Measurements from ENCODE around the gene DUSP7.

DUSP7 gene

DNA sequence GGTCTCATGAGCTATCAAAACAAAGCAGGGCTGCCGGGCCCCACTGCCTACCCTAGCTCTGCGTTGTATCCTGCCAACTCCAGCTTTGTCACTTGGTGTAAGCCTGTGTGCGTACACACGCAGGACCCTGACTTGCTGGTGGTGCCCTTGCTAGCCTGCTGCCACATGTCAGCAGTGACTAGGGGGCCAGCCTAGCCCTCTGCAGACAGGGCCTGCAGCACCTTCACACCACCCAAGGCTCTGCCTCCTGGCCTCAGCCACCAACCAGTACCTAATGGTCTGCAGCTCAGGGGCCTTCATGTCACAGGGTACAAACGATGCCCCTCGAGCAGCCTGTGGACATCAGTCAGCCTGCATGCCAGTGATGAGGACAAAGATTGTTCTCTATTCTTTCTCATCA, 30.1 kb upstream of the DUSP7 start:
- no peak for DNase-seq (ENCODE audit: low read depth)

DNA sequence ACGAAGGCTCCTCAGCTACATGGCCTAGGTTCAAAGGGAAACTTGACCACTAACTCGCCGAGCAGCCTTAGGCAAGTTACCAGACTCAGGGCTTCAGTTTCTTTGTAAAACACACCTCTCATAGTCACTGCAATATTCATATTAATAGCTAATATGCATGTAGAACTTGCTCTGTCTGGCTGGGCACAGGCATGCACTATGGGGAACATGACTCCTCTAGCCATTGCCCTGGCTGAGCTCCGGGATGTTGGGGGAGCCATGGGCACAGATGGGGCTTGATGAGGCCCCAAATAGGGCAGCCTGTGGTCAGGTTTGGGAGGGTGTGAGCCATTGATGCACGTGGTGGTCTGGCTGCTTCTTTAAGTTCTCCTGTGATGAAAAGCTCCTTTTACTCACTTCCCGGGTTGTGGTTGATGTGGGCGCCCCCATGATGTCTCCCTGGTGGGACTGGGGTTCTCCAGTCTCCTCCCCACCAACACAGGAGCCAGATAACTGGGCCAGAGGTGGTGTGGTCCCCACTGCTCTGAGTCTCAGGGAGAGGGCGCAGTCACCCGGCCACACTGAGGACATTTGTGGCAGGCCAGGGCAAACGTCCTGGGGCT, 29.4 kb upstream of the DUSP7 start:
- no peak for DNase-seq (ENCODE audit: low read depth)

- no peak for DNase-seq (ENCODE audit: low read depth)
These were observed 28.7 kb upstream of the DUSP7 start for GRCh38 chr3:52084954-52085680.

- DNase-seq (ENCODE audit: low read depth) = no peak
These were observed 28.0 kb upstream of the DUSP7 start for GRCh38 chr3:52084216-52084945.

GRCh38 chr3:52083556-52084087, 27.3 kb upstream of the DUSP7 start:
- DNase-seq (ENCODE audit: low read depth) = no peak

DNA sequence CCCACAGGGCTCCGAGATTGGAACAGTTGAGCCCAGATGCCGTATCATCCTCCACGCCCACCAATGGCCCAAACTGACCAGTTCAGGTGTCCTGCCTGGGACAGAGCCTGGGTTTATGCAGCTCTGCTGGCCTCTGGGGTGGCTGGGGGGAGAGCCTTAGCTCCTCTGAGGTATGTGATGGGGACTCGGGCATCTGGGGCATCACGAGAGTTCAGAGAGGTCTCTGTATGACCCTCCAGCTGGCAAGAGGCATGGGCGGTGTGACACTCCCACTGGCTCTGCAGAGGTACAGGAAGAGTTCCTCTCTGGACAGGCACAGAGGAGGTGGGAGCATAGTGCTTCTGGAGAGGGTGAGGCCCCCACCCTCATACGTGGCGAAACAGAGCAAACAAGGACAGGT, 26.6 kb upstream of the DUSP7 start:
- no peak for DNase-seq (ENCODE audit: low read depth)

DNA sequence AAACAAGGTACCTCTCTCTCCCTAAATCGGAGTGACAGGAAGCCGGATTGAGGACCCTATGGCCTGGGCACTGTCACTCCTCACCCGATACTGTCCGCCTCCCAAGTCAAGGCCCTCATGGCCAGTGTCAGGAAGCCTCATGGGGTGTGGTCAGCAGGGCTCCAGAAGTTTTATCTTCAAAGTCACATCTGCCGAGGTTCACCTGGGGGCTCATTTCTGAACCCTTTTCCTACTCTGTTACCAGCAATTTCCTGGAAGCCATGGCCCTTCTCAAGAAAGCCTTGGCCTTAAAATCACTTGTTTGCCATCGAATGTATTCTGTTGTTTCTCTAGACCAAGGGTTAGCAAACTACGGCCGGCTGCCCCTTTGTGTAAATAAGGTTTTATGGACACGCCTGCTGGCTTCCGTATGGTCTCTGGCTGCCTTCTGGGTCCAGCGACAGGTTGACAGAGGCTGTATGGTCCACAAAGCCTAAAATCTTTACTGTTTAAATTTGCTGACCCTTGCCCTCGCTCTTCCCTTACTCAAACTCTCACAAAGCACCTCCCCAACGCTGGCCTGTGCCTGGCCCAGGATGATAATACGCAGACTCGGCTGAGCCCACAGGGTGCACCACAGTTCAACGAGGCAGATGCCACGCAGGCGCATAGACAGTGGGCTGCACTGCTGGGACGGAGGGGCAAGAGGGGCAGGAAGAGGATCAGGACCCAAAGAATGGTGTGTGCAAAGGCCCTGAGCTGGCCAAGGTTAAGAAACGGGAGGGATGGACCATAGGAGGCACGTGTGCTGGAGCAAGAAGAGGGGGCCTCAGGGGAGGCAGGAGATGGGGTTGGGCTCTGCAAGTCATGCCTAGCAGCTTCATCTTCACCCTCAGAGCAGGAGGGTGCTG, 24.7 kb upstream of the DUSP7 start:
- no peak for DNase-seq (ENCODE audit: low read depth)

DNA sequence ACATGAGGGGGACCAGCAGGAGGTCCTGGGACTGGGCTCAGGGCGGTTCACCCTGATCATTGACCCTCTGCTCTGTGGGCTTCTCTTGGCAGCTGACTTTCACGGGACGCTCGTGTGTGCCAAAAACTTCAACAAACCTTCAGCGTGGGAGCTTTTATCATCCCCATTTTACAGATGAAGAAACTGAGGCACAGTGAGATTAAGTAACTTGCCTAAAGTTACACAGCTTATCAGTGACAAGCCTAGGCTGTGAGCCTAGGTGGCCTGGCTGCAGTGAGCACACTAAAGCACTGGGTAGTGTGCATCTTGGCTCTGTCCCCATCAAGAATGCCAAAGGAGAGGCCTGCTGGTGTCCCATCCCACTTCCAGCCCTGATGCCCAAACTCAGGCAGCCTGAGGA, 23.6 kb upstream of the DUSP7 start:
- DNase-seq (ENCODE audit: low read depth) = no peak

DNA sequence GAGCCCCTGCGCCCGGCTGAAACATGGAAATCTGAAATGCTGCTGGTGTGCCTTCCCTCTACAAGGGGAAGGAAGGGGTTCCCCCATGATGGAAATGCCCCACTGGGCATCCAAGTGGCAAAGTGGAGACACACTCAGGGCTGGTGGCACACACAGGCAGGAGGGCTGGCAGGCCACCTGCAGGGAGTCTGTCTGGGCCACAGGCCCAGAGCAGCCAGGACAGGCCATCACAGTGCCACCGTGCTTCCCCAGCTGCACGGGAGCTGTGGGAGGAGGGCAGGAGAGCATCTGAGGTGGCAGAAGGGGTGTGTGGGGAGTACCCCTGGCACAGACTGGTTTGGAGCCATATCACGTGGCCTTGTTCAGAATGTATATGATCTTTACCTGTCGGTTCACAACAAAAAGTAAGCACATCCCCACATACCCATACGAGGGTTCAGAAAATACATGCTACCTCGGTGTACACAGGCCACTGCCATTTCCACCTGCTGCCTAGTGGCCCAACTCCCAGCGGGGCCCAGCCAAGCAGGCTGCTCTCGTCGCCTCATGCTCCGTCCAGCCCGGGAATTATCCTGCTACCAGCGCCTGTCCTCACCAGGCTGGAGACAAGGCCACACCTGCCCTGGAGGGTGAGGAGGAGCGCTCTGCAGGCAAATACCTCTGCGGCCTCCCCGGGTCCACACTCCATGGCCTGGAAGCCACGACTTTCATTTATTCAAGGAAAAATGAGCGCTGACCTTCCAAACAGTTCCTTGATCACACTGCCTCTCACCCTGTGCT, 22.6 kb upstream of the DUSP7 start:
- no peak for DNase-seq (ENCODE audit: low read depth)

DNA sequence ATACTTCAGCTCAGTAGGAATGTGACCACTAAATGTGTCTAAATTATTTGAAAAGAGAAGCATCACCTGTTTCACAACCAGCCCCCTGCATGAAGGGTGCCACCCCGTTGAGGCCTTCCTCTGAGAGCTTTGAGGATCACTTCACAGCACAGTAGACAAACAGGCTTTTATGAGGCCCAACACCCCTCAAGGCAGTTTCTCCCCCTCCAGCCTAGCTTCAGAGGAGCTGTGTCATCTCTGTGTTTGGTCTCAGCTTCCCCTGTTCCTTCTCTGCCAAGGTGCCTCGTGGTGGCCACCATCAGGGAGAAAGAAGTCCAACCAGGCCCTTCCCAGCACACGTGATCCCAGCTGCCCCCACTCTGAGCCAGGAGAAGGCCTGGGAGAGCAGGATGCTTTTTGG, 21.6 kb upstream of the DUSP7 start:
- DNase-seq (ENCODE audit: low read depth) = no peak

DNA sequence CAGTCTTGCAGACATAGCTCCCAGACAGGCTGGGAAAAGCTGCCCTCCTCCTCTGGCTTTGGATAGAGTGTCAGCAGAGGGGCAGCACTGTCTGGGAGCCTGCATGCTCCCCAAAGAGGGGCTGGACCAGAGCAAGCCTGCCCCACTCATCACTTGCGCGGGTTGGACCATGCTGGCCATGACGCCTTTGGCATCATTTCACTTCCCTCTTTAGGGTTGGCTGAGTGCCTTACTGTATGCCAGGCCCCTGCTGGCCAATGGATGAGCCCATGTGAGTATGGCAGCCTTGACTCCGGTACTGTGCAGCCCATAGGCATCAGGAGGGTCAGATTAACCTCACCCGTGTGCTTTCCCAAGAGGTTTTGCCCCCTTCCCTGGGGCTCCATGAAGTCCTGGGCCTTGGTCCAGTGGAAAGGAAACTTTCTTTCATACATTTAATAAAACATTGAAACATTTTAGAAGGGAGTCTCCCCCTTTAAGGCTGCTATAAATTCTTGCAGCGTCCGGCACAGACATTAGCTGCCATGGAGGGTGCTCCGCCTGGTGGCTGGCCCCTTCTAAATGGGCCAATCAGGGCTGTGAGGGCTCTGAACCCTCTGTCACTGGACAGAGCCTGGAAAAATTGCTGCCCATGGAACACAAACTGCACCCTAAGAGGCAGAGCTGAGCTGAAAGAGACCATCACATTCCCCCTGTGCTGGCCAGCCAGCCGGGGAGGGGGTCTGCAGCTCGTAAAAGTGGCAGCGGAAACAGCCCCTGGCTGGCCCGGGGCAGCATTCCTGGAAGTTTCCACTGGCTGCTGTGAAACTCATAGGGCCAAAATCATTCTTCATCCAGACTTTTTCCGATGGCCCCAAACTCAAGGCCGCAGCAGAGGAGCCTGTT, 20.8 kb upstream of the DUSP7 start:
- no peak for DNase-seq (ENCODE audit: low read depth)

- DNase-seq (ENCODE audit: low read depth) = no peak
These were observed 17.1 kb upstream of the DUSP7 start for GRCh38 chr3:52073490-52073889.

DNA sequence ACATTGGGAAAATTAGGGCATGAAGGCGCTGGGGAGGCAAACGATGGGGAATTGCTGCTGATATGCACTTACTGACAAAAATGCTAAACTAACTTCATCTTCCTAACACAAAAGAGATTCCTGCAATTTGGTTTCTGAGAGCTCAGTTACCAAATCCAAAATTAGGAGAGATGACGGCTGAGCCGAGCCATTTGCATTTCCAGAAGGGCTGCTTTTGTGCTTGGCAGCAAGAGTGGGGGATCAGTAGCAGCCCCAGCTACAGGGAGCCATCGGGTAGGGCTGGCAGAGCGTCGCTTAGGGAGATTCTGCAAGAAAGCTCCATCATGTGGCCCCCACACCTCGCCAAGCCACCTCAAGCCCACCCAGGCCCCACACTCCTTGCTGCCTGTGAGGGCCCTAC, 16.1 kb upstream of the DUSP7 start:
- no peak for DNase-seq (ENCODE audit: low read depth)

DNA sequence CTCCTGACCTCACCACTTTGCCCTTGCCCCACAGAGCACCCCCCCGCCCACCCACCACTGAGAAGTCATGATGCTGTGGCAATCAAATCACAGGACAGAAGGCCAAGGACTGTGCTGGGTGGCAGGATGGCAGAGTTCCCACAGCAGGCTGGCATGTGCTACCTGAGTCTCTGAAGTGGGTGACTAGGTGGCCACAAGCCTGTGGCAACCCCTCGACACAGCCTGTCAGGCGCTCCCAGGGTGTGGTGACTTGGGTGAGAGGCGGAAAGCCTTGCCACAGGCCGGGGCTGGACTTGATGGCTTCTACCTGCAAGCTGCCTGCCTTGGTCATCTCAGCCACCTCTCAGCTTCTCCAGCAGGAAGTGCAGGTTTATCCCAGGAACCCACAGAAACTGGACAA, 15.6 kb upstream of the DUSP7 start:
- no peak for DNase-seq (ENCODE audit: low read depth)

DNA sequence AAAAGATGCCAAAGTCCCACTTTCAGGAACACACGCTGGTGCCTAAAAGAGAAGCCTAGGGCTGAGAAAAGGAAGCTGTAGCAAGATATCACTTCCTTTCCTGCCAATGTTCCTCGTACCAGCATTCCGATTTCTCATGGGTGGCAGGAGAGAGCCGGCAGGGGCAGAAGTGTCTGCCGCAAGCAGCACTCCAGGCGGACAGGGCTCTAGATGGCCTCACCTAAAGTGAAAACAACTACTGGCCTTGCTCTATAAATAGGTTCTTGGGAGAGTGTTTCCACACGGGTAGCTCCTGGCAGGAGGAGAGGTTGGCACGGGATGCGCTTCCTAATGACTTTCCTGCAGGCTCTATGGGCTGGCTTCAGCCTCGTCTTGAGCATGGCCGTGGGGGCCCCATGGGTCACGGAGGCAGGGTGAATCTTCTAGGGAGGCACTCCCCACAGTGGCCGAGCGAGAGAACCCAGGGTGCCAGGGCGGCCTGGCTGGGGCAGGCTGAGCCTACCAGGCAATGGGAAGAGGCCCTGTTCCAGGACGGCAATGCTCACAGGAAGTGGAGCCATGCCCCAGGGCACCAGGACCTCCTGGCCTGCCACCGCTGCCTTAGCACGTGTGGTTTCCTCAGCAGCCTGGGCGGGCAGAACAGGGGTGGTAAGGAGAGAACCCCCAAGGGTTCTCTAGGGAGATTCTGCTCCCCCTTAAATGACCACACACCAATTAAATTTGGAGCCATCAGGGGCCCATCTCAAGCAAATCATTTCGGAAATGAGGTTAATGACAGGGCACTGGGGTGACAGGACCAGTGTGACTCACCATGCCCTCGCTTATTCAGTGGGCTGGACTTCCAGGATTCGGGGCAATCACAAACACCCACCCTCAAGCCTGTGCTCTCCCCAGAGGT, 14.6 kb upstream of the DUSP7 start:
- no peak for DNase-seq (ENCODE audit: low read depth)

DNA sequence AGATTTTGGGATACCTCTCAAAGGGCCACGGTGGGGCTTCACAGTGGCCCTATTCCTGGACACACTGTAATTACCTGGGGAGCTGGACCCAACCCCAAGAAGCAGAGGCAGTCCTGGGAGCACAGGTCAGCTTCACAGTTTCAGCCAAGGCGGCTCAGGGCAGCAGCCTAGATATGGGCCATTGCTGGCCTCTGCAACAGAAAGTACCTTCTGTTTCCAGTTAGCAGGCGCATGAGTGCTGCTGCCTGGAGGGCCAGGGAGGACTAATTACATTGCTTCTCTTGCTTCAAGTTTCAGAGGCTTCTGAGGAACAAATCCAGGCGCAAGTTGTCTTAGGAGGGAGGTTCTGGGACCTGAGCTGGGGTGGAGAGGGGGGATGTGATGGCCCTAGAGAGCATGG, 13.5 kb upstream of the DUSP7 start:
- no peak for DNase-seq (ENCODE audit: low read depth)

DNA sequence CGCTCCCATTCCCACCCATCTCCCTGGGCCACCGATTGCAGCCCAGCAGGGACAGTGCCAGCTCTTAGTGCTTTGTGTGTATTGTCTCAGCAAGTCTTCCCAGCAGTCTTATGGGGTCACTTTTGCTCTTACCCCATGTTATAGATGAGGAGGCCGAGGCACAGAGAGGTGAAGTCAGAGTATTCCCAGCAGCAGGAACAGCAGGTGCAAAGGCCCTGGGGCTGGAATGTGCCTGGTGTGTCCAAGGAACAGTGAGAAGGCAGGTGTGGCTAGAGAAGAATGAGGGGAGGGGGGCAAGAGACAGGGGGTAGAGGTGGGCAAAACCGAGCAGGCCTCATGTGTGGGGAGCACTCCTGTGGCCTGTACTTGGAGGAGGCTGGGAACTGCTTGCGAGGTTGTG, 12.8 kb upstream of the DUSP7 start:
- DNase-seq (ENCODE audit: low read depth) = no peak

DNA sequence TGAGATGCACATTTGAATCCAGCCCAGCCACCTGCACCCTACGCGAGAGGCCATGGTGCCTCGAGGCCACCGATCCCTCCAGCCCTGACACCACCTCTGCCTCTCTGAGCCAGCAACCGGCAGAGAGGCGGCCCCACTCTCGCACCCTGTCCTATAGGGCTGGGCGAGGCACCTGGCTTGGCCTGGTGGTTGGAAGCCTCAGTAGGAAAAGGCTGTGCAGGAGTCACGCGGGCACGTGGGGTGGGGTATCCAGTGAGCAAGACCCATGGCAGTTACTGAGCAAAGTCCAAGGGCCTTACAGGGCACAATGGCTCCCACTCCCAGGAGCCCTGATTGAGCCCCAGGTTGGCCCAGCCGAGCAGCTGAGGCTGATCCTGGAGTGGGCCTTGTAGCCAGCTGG, 12.4 kb upstream of the DUSP7 start:
- DNase-seq (ENCODE audit: low read depth) = no peak

- DNase-seq (ENCODE audit: low read depth) = no peak
These were observed 11.7 kb upstream of the DUSP7 start for GRCh38 chr3:52068055-52068571.

All from stimulated activated CD8-positive, alpha-beta memory T cell treated with anti-CD3 and anti-CD28 coated beads, Interleukin-12 subunit alpha, Interleukin-12 subunit beta, amount 100 ng/mL, for 4 hours (primary cell).